H9 (cell line): ENCODE results near the gene BCO1. TPM values are rescaled to one million over a fixed set of nuclear protein-coding genes. Genes with fewer than 3 reads are reported as not detected.
A peak's percentile ranks its signal among the peaks of the same experiment; 100 is the strongest.

Experiments
- DNase-seq: peaks from one replicate; pipeline ENCODE4 v3.0.0-alpha.2; 2017
- H2AFZ ChIP-seq: one replicate; pipeline ENCODE4 v1.6.1; 2013; ENCODE audit warnings: mild to moderate bottlenecking, low read length, control low read depth, moderate library complexity
- H2AK5ac ChIP-seq: 2 replicates; pipeline ENCODE4 v1.6.1; 2013; ENCODE audit warnings: low read length, control low read depth, mixed read lengths; ENCODE audit not compliant: insufficient read length
- H2BK120ac ChIP-seq: one replicate; pipeline ENCODE4 v1.6.1; 2013; ENCODE audit warnings: low read depth, mild to moderate bottlenecking, low read length, control low read depth, inconsistent platforms; ENCODE audit not compliant: poor library complexity, severe bottlenecking
- H2BK12ac ChIP-seq: 2 replicates; pipeline ENCODE4 v1.6.1; 2013; ENCODE audit warnings: low read length, control low read depth, mixed read lengths, low read depth; ENCODE audit not compliant: insufficient read length
- H2BK15ac ChIP-seq: 2 replicates; pipeline ENCODE4 v1.6.1; 2013; ENCODE audit warnings: low read depth, low read length, control low read depth
- H2BK20ac ChIP-seq: one replicate; pipeline ENCODE4 v1.6.1; 2013; ENCODE audit warnings: low read depth, mild to moderate bottlenecking, low read length, control low read depth, inconsistent platforms; ENCODE audit not compliant: poor library complexity, severe bottlenecking
- H2BK5ac ChIP-seq: 2 replicates; pipeline ENCODE4 v1.6.1; 2013; ENCODE audit warnings: low read length, control low read depth, mixed read lengths; ENCODE audit not compliant: insufficient read length
- H3K14ac ChIP-seq: 2 replicates; pipeline ENCODE4 v1.6.1; 2013; ENCODE audit warnings: low read length, control low read depth; ENCODE audit not compliant: insufficient read depth
- H3K18ac ChIP-seq: 2 replicates; pipeline ENCODE4 v1.6.1; 2013; ENCODE audit warnings: low read depth, mild to moderate bottlenecking, mixed read lengths, low read length, control low read depth; ENCODE audit not compliant: insufficient read length
- H3K23ac ChIP-seq: 2 replicates; pipeline ENCODE4 v1.6.1; 2013; ENCODE audit warnings: low read length, control low read depth, mixed read lengths, low read depth; ENCODE audit not compliant: insufficient read length
- H3K23me2 ChIP-seq: 2 replicates; pipeline ENCODE4 v1.6.1; 2013; ENCODE audit warnings: low read depth, mild to moderate bottlenecking, mixed read lengths, low read length, control low read depth; ENCODE audit not compliant: insufficient read length, poor library complexity, severe bottlenecking
- H3K27ac ChIP-seq: 2 replicates; pipeline ENCODE4 v1.5.1; 2013; ENCODE audit warnings: low read length, control low read depth, mixed read lengths, low read depth; ENCODE audit not compliant: insufficient read length
- H3K27me3 ChIP-seq: 2 replicates; pipeline ENCODE4 v1.6.1; 2013; ENCODE audit warnings: low read length, control low read depth, inconsistent platforms; ENCODE audit not compliant: insufficient read depth
- H3K4ac ChIP-seq: 2 replicates; pipeline ENCODE4 v1.6.1; 2013; ENCODE audit warnings: low read depth, mild to moderate bottlenecking, control low read depth, inconsistent platforms, low read length, moderate library complexity
- H3K4me1 ChIP-seq: 2 replicates; pipeline ENCODE4 v1.6.1; 2013; ENCODE audit warnings: low read length, control low read depth, inconsistent platforms; ENCODE audit not compliant: insufficient read depth
- H3K4me2 ChIP-seq: 2 replicates; pipeline ENCODE4 v1.6.1; 2013; ENCODE audit warnings: low read length, control low read depth, mixed read lengths; ENCODE audit not compliant: insufficient read length, insufficient read depth
- H3K56ac ChIP-seq: 2 replicates; pipeline ENCODE4 v1.6.1; 2013; ENCODE audit warnings: low read depth, mild to moderate bottlenecking, mixed read lengths, low read length, control low read depth; ENCODE audit not compliant: insufficient read length
- H3K79me1 ChIP-seq: 2 replicates; pipeline ENCODE4 v1.6.1; 2013; ENCODE audit warnings: low read depth, mild to moderate bottlenecking, moderate library complexity, low read length, control low read depth, inconsistent platforms; ENCODE audit not compliant: insufficient read depth, poor library complexity, severe bottlenecking
- H3K79me2 ChIP-seq: 2 replicates; pipeline ENCODE4 v1.6.1; 2013; ENCODE audit warnings: low read length, control low read depth, inconsistent platforms; ENCODE audit not compliant: insufficient read depth
- H3K9ac ChIP-seq: 2 replicates; pipeline ENCODE4 v1.6.1; 2013; ENCODE audit warnings: low read length, control low read depth, mixed read lengths; ENCODE audit not compliant: insufficient read length; ENCODE audit errors: extremely low read depth
- H3K9me3 ChIP-seq: one replicate; pipeline ENCODE4 v1.6.1; 2013; ENCODE audit warnings: low read depth, low read length, inconsistent platforms; ENCODE audit not compliant: control insufficient read depth
- H3T11ph ChIP-seq: one replicate; pipeline ENCODE4 v1.6.1; 2013; ENCODE audit warnings: mild to moderate bottlenecking, low read length, control low read depth, inconsistent platforms
- H4K20me1 ChIP-seq: one replicate; pipeline ENCODE4 v1.6.1; 2013; ENCODE audit not compliant: control insufficient read depth, insufficient read length, insufficient read depth
- H4K5ac ChIP-seq: 2 replicates; pipeline ENCODE4 v1.6.1; 2013; ENCODE audit warnings: low read depth, mild to moderate bottlenecking, mixed read lengths, low read length, control low read depth; ENCODE audit not compliant: insufficient read length
- H4K8ac ChIP-seq: replicated peaks from 2 replicates; pipeline ENCODE4 v1.6.1; 2013; ENCODE audit warnings: low read length, control low read depth, mixed read lengths, low read depth; ENCODE audit not compliant: insufficient read length
- H4K91ac ChIP-seq: 2 replicates; pipeline ENCODE4 v1.6.1; 2013; ENCODE audit warnings: low read depth, mild to moderate bottlenecking, moderate library complexity, mixed read lengths, low read length, control low read depth; ENCODE audit not compliant: insufficient read length
- H3K27ac Mint-ChIP-seq, 3 experiments: 2 replicates in 2 of 3; 3 replicates in 1 of 3; pipeline ENCODE4 v1.8.0; 2020 to 2021; ENCODE audit warnings: mixed read lengths in 3 of 3, mild to moderate bottlenecking in 1 of 3, moderate library complexity in 1 of 3
- H3K27me3 Mint-ChIP-seq: 2 replicates; pipeline ENCODE4 v1.8.0; 2021; ENCODE audit warnings: low read depth, mild to moderate bottlenecking, moderate library complexity, mixed read lengths
- H3K36me3 Mint-ChIP-seq, 3 experiments: 2 replicates in 2 of 3; 3 replicates in 1 of 3; pipeline ENCODE4 v1.8.0; 2020 to 2021; ENCODE audit warnings: low read depth in 3 of 3, mixed read lengths in 3 of 3; ENCODE audit not compliant: insufficient read depth in 1 of 3
- H3K4me1 Mint-ChIP-seq, 2 experiments: 2 replicates each; pipeline ENCODE4 v1.8.0; 2020; ENCODE audit warnings: mixed read lengths in 2 of 2
- H3K4me3 Mint-ChIP-seq, 2 experiments: 2 replicates in 1 of 2; 3 replicates in 1 of 2; pipeline ENCODE4 v1.8.0; 2020 to 2021; ENCODE audit warnings: mild to moderate bottlenecking in 2 of 2, mixed read lengths in 2 of 2, moderate library complexity in 1 of 2
- H3K9me3 Mint-ChIP-seq, 2 experiments: 2 replicates in 1 of 2; 3 replicates in 1 of 2; pipeline ENCODE4 v1.8.0; 2020; ENCODE audit warnings: mild to moderate bottlenecking in 2 of 2, mixed read lengths in 2 of 2, moderate library complexity in 1 of 2
- CTCF ChIP-seq: fragments of 200-600 bp; sonication (generic); conservative IDR thresholded peaks from 3 replicates; pipeline ENCODE4 v1.8.0; 2021; ENCODE audit warnings: antibody characterized with exemption, mild to moderate bottlenecking
- WGBS: extraction: QIAGEN DNeasy Blood & Tissue Kit; methylation state at CpG from one replicate; pipeline ENCODE4 v1.1.7; 2013; ENCODE audit warnings: missing lambda C conversion rate, low lambda C conversion rate, mixed read lengths; ENCODE audit not compliant: insufficient read length; ENCODE audit errors: extremely low coverage; 5-methylcytosine and 5-hydroxymethylcytosine counted together
- total RNA-seq: library from RNA; stranded (reverse); gene quantifications from 2 replicates; pipeline ENCODE4 v1.2.1, GENCODE V29; 2021

Gene BCO1
- total RNA-seq, 1 experiment from 2014 or later = not detected

- H4K20me1 ChIP-seq = no peaks in the 10 kb centered on the region
- no peak overlapping the region for H3K18ac ChIP-seq
- H3K27ac Mint-ChIP-seq = no peak overlapping the region
- no peaks in the 10 kb centered on the region for H3K27me3 ChIP-seq
- no CpG with 5 or more reads among the region's 11 CpGs for WGBS
- H3K4me2 ChIP-seq = no peak overlapping the region
- no peak overlapping the region for H3K56ac ChIP-seq
- no peak overlapping the region for H2BK12ac ChIP-seq
- H2AK5ac ChIP-seq = no peak overlapping the region
- H3K9me3 ChIP-seq = no peaks in the 10 kb centered on the region
- H3K79me2 ChIP-seq = no peaks in the 10 kb centered on the region
- H3K9me3 Mint-ChIP-seq = no peaks in the 10 kb centered on the region; a peak in 1 of 5 replicates
- H2BK15ac ChIP-seq = no peak overlapping the region
- no peak overlapping the region for H2BK120ac ChIP-seq
- H3K4ac ChIP-seq = no peak overlapping the region
- no peak overlapping the region for H2AFZ ChIP-seq
- H3K14ac ChIP-seq = no peak overlapping the region
- H3K9ac ChIP-seq = no peak overlapping the region
- H2BK20ac ChIP-seq = no peak overlapping the region
- H3K4me1 Mint-ChIP-seq = no peaks in the 10 kb centered on the region
- H3T11ph ChIP-seq = no peak overlapping the region
- peak; percentile 82 for TF ChIP-seq CTCF
- no peaks in the 10 kb centered on the region; a peak in 1 of 7 replicates for H3K36me3 Mint-ChIP-seq
- no peak overlapping the region for H4K5ac ChIP-seq
- no peaks in the 10 kb centered on the region for H3K23me2 ChIP-seq
- no peaks in the 10 kb centered on the region for H3K79me1 ChIP-seq
- H2BK5ac ChIP-seq = no peak overlapping the region
- H3K4me1 ChIP-seq = no peaks in the 10 kb centered on the region
- peak; percentile 45 for DNase-seq
- H3K4me3 Mint-ChIP-seq = no peak overlapping the region
- H4K91ac ChIP-seq = no peak overlapping the region
- no peak overlapping the region for H4K8ac ChIP-seq
- H3K23ac ChIP-seq = no peak overlapping the region
- no peak overlapping the region for H3K27ac ChIP-seq
- peaks cover 2% of the 10 kb centered on the region; the same call in 1 of the 2 replicates for H3K27me3 Mint-ChIP-seq
Measured at GRCh38 chr16:81261049-81261648, 22.7 kb downstream of the BCO1 start.
